CD1c-positive myeloid dendritic cell (primary cell): ENCODE results near the gene OGDHL.

ENCODE experiments used
- DNase-seq: peaks from one replicate; pipeline ENCODE4 v3.0.0-alpha.2; 2016; ENCODE audit errors: extremely low spot score

The OGDHL gene

DNA sequence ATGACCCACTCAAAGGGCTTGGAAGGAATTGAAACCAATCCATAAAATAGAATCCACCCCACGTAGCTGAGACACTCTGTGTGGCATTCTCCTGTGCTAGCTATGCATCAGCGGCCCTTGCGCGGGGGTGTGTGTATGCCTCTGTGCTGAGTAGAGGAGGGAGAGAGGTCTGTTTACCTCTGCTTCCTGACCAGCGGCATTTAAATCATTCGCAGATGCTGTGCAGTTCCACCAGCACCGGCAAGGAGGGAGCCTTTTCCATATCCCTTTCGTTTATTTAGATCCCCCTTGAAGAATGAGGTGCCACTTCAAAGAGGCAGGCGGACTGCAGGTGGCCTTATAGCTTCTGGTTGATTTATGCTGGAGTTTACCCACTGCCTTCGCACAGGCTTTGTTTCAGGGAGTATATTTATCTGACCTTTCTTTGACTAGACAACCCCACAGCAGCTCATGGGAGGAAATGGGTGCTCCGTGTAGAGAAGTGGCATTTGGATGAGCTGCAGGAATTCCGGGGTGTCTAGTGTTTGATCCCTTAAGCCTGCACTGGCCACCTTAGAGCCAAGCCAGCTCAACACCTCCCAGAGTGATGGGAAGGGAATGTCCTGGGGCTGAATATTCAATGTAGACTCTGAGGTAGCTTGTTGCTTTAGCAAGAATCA, 71.3 kb downstream of the OGDHL start:
- no peak for DNase-seq

DNA sequence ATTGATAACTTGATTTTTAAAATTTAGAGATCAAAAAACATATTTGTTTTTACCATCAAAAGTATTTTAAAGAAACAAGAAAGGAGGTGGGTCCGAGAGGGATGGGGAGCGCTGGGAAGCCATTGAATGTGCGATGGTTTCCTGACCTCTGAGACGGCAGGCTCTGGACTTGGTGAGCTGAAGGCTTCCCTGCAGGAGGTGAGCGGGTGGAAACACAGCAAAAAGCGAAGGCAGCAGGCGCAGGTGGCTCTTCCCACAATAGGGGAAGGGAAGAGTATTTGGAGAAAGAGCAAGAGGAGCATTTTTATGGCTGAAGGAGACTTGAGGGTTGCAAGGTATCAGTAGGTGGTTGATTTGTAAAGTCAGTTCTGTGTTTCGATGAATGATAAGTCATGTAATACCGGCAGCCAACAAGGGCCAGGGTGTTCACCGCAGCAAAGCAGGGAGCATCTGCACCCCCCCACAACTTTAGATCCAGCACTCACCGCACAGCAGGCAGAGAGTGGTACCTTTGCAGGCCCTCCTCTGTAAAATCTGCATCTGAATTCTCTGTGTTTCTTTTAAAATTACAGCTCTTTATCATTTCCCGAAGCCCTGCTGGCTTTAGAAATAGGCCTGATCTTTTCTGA, 72.1 kb downstream of the OGDHL start:
- no peak for DNase-seq

DNA sequence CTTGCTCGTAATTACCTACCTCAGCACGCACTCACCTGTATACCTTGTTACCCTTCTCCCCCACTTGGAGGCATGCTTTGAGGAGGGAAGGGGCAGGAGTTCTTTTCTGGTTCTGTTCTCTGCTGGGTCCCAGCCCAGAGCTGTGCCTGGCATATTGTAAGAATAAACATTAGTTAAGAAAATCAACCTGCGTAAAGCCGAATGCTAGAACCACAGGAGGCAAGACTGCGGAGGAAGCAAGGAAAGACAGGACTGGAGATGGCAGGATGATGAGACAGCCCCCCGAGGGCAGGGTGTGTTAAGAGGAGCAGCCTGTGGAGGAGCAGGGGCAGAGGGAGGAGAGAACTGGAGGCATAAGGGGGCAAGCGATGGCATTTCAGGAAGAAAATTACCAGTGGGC, 73.2 kb downstream of the OGDHL start:
- no peak for DNase-seq

DNA sequence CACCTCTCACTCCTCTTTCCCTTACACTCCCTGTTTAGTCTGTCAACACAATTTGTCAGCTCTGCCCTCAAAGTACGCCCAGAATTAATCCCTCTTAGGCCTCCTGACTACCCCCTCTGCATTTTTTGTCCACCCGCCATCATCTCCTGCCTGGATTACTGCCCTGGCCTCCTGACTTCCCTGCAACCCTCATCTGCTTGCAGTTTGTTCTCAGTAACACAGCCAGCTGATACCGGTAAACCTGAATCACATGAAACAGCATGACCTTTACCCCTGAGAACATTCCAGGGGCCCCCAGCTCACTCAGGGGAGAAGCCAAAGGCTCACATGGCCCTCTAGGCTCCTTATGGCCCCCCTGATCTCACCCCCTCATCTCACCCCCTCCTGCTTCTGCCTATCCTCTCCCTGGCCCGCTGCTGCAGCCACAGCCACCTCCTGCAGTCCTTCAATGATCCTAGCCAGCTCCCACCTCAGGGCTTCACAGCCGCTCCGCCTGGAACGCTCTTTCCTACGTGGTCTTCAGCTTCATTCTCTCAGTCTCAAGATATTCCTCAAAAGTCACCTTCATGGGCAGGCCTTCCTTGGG, 73.8 kb downstream of the OGDHL start:
- no peak for DNase-seq

DNA sequence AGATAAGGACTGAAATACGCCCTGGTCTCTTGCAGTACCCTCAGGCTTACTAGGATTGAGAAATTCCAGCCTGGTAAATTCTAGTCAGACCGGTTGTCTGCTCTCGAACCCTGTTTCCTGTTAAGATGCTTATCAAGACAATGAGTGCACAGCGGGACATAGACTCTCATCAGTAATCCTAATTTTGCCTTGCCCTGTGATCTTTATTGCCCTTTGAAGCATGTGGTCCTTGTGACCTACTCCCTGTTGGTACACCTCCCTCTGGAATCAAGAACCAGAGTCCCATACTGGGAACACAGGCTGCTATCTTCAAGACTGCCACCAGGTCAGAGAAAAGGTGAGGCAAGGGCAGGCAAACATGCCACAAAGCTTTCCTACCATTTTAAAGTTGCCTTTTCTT, 75.5 kb downstream of the OGDHL start:
- DNase-seq, result no peak
